Lower lobe of right lung (tissue), 2 donors: ENCODE results near the gene DENND2C. TPM values are rescaled to one million over a fixed set of nuclear protein-coding genes. Genes with fewer than 3 reads are reported as not detected.

Experiments
- ATAC-seq, 2 donors: fragments of 200-7000 bp; cut with Tn5 transposase; one replicate each; pipeline ENCODE4 v1.9.1; 2020 to 2022; ENCODE audit warnings: mild to moderate bottlenecking in 2 of 2, moderate library complexity in 2 of 2
- DNase-seq: peaks from one replicate; pipeline ENCODE4 v3.0.0-alpha.2; 2020
- H3K27ac ChIP-seq: fragments of 200-600 bp; one replicate; pipeline ENCODE4 v1.8.0; 2022
- H3K27me3 ChIP-seq: fragments of 200-600 bp; one replicate; pipeline ENCODE4 v1.8.0; 2022; ENCODE audit warnings: low read depth
- H3K36me3 ChIP-seq: fragments of 200-600 bp; one replicate; pipeline ENCODE4 v1.8.0; 2022; ENCODE audit warnings: mild to moderate bottlenecking
- H3K4me1 ChIP-seq: fragments of 200-600 bp; one replicate; pipeline ENCODE4 v1.8.0; 2022
- H3K4me3 ChIP-seq: fragments of 200-600 bp; one replicate; pipeline ENCODE4 v1.8.0; 2022; ENCODE audit warnings: mild to moderate bottlenecking
- H3K9me3 ChIP-seq: fragments of 200-600 bp; one replicate; pipeline ENCODE4 v1.8.0; 2022
- CTCF ChIP-seq: fragments of 200-600 bp; IDR thresholded peaks from one replicate; pipeline ENCODE4 v1.8.0; 2022; ENCODE audit warnings: antibody characterized with exemption, mild to moderate bottlenecking
- intact Hi-C: fragments of 100-400 bp; cut with DNase I; formaldehyde crosslinking; loops from one replicate; pipeline ENCODE4 v1.11.0; 2022
- total RNA-seq: library from RNA; stranded (reverse); fragmentation: NEBNext Ultra II Directional; extraction: Animal tissue kit (Norgen Biotek cat#: 25700); gene quantifications from one replicate; pipeline ENCODE4 v1.2.1, GENCODE V29; 2021
- donor health status: DM: no; HTN: yes; CAD: no; lungs with severe emphysema.

Gene DENND2C
- total RNA-seq, 1 donor from 2014 or later: 3.8 TPM

- H3K9me3 ChIP-seq: no peaks in the 10 kb centered on the region
- ATAC-seq: no peak
- H3K27ac ChIP-seq: no peak overlapping the region
- H3K27me3 ChIP-seq: no peaks in the 10 kb centered on the region
- no peak for DNase-seq
- no peaks in the 10 kb centered on the region for H3K4me1 ChIP-seq
- intact Hi-C loops: no loop called here
- TF ChIP-seq CTCF: no peak
- no peak overlapping the region for H3K4me3 ChIP-seq
- peaks cover 55% of the 10 kb centered on the region for H3K36me3 ChIP-seq
These were observed 71.9 kb downstream of the DENND2C start for GRCh38 chr1:114597949-114598348.

GRCh38 chr1:114595602-114596001, 74.2 kb downstream of the DENND2C start:
- no peaks in the 10 kb centered on the region for H3K9me3 ChIP-seq
- no peaks in the 10 kb centered on the region for H3K4me1 ChIP-seq
- DNase-seq (no peak), ATAC-seq (no peak)
- TF ChIP-seq CTCF: no peak
- intact Hi-C loops: no loop called here
- peaks cover 50% of the 10 kb centered on the region for H3K36me3 ChIP-seq
- H3K27me3 ChIP-seq: no peaks in the 10 kb centered on the region
- H3K4me3 ChIP-seq: no peak overlapping the region
- H3K27ac ChIP-seq: no peak overlapping the region

GRCh38 chr1:114594046-114594445, 75.8 kb downstream of the DENND2C start:
- no peaks in the 10 kb centered on the region for H3K9me3 ChIP-seq
- peaks cover 35% of the 10 kb centered on the region for H3K36me3 ChIP-seq
- DNase-seq (no peak), ATAC-seq (no peak)
- H3K27ac ChIP-seq: no peak overlapping the region
- TF ChIP-seq CTCF: no peak
- intact Hi-C loops: no loop called here
- H3K27me3 ChIP-seq: no peaks in the 10 kb centered on the region
- H3K4me1 ChIP-seq: no peaks in the 10 kb centered on the region
- no peak overlapping the region for H3K4me3 ChIP-seq

- Histone ChIP-seq H3K4me1 (no peaks in the 10 kb centered on the region), H3K27ac (no peak overlapping the region), H3K4me3 (no peak overlapping the region), H3K36me3 (peaks cover 20% of the 10 kb centered on the region), H3K9me3 (no peaks in the 10 kb centered on the region), H3K27me3 (no peaks in the 10 kb centered on the region)
- no peak for DNase-seq
- intact Hi-C loops: no loop called here
- TF ChIP-seq CTCF: no peak
- ATAC-seq: no peak
These were observed 80.7 kb downstream of the DENND2C start for GRCh38 chr1:114589122-114589521.

- TF ChIP-seq CTCF: no peak
- ATAC-seq: no peak
- DNase-seq: no peak
- intact Hi-C loops: no loop called here
- H3K27ac ChIP-seq: no peak overlapping the region
- peaks cover 11% of the 10 kb centered on the region for H3K36me3 ChIP-seq
- no peaks in the 10 kb centered on the region for H3K4me1 ChIP-seq
- H3K27me3 ChIP-seq: no peaks in the 10 kb centered on the region
- no peaks in the 10 kb centered on the region for H3K9me3 ChIP-seq
- H3K4me3 ChIP-seq: no peak overlapping the region
These were observed 81.6 kb downstream of the DENND2C start for GRCh38 chr1:114588196-114588689.
